H9 (cell line): ENCODE measurements around the gene KLF2. TPM values are rescaled to one million over a fixed set of nuclear protein-coding genes. Genes with fewer than 3 reads are reported as not detected.
"Not testable (repeated sequence)": the region's sequence is repeated elsewhere in the genome, so short reads cannot be mapped to it uniquely, and the experiment has no call there.

Experiments
- DNase-seq: peaks from one replicate; pipeline ENCODE4 v3.0.0-alpha.2; 2017
- H2AFZ ChIP-seq: one replicate; pipeline ENCODE4 v1.6.1; 2013; ENCODE audit warnings: mild to moderate bottlenecking, low read length, control low read depth, moderate library complexity
- H2AK5ac ChIP-seq: 2 replicates; pipeline ENCODE4 v1.6.1; 2013; ENCODE audit warnings: low read length, control low read depth, mixed read lengths; ENCODE audit not compliant: insufficient read length
- H2BK120ac ChIP-seq: one replicate; pipeline ENCODE4 v1.6.1; 2013; ENCODE audit warnings: low read depth, mild to moderate bottlenecking, low read length, control low read depth, inconsistent platforms; ENCODE audit not compliant: poor library complexity, severe bottlenecking
- H2BK12ac ChIP-seq: 2 replicates; pipeline ENCODE4 v1.6.1; 2013; ENCODE audit warnings: low read length, control low read depth, mixed read lengths, low read depth; ENCODE audit not compliant: insufficient read length
- H2BK15ac ChIP-seq: 2 replicates; pipeline ENCODE4 v1.6.1; 2013; ENCODE audit warnings: low read depth, low read length, control low read depth
- H2BK20ac ChIP-seq: one replicate; pipeline ENCODE4 v1.6.1; 2013; ENCODE audit warnings: low read depth, mild to moderate bottlenecking, low read length, control low read depth, inconsistent platforms; ENCODE audit not compliant: poor library complexity, severe bottlenecking
- H2BK5ac ChIP-seq: 2 replicates; pipeline ENCODE4 v1.6.1; 2013; ENCODE audit warnings: low read length, control low read depth, mixed read lengths; ENCODE audit not compliant: insufficient read length
- H3K14ac ChIP-seq: 2 replicates; pipeline ENCODE4 v1.6.1; 2013; ENCODE audit warnings: low read length, control low read depth; ENCODE audit not compliant: insufficient read depth
- H3K18ac ChIP-seq: 2 replicates; pipeline ENCODE4 v1.6.1; 2013; ENCODE audit warnings: low read depth, mild to moderate bottlenecking, mixed read lengths, low read length, control low read depth; ENCODE audit not compliant: insufficient read length
- H3K23ac ChIP-seq: 2 replicates; pipeline ENCODE4 v1.6.1; 2013; ENCODE audit warnings: low read length, control low read depth, mixed read lengths, low read depth; ENCODE audit not compliant: insufficient read length
- H3K23me2 ChIP-seq: 2 replicates; pipeline ENCODE4 v1.6.1; 2013; ENCODE audit warnings: low read depth, mild to moderate bottlenecking, mixed read lengths, low read length, control low read depth; ENCODE audit not compliant: insufficient read length, poor library complexity, severe bottlenecking
- H3K27ac ChIP-seq: 2 replicates; pipeline ENCODE4 v1.5.1; 2013; ENCODE audit warnings: low read length, control low read depth, mixed read lengths, low read depth; ENCODE audit not compliant: insufficient read length
- H3K27me3 ChIP-seq: 2 replicates; pipeline ENCODE4 v1.6.1; 2013; ENCODE audit warnings: low read length, control low read depth, inconsistent platforms; ENCODE audit not compliant: insufficient read depth
- H3K4ac ChIP-seq: 2 replicates; pipeline ENCODE4 v1.6.1; 2013; ENCODE audit warnings: low read depth, mild to moderate bottlenecking, control low read depth, inconsistent platforms, low read length, moderate library complexity
- H3K4me1 ChIP-seq: 2 replicates; pipeline ENCODE4 v1.6.1; 2013; ENCODE audit warnings: low read length, control low read depth, inconsistent platforms; ENCODE audit not compliant: insufficient read depth
- H3K4me2 ChIP-seq: 2 replicates; pipeline ENCODE4 v1.6.1; 2013; ENCODE audit warnings: low read length, control low read depth, mixed read lengths; ENCODE audit not compliant: insufficient read length, insufficient read depth
- H3K56ac ChIP-seq: 2 replicates; pipeline ENCODE4 v1.6.1; 2013; ENCODE audit warnings: low read depth, mild to moderate bottlenecking, mixed read lengths, low read length, control low read depth; ENCODE audit not compliant: insufficient read length
- H3K79me1 ChIP-seq: 2 replicates; pipeline ENCODE4 v1.6.1; 2013; ENCODE audit warnings: low read depth, mild to moderate bottlenecking, moderate library complexity, low read length, control low read depth, inconsistent platforms; ENCODE audit not compliant: insufficient read depth, poor library complexity, severe bottlenecking
- H3K79me2 ChIP-seq: 2 replicates; pipeline ENCODE4 v1.6.1; 2013; ENCODE audit warnings: low read length, control low read depth, inconsistent platforms; ENCODE audit not compliant: insufficient read depth
- H3K9ac ChIP-seq: 2 replicates; pipeline ENCODE4 v1.6.1; 2013; ENCODE audit warnings: low read length, control low read depth, mixed read lengths; ENCODE audit not compliant: insufficient read length; ENCODE audit errors: extremely low read depth
- H3K9me3 ChIP-seq: one replicate; pipeline ENCODE4 v1.6.1; 2013; ENCODE audit warnings: low read depth, low read length, inconsistent platforms; ENCODE audit not compliant: control insufficient read depth
- H3T11ph ChIP-seq: one replicate; pipeline ENCODE4 v1.6.1; 2013; ENCODE audit warnings: mild to moderate bottlenecking, low read length, control low read depth, inconsistent platforms
- H4K20me1 ChIP-seq: one replicate; pipeline ENCODE4 v1.6.1; 2013; ENCODE audit not compliant: control insufficient read depth, insufficient read length, insufficient read depth
- H4K5ac ChIP-seq: 2 replicates; pipeline ENCODE4 v1.6.1; 2013; ENCODE audit warnings: low read depth, mild to moderate bottlenecking, mixed read lengths, low read length, control low read depth; ENCODE audit not compliant: insufficient read length
- H4K8ac ChIP-seq: replicated peaks from 2 replicates; pipeline ENCODE4 v1.6.1; 2013; ENCODE audit warnings: low read length, control low read depth, mixed read lengths, low read depth; ENCODE audit not compliant: insufficient read length
- H4K91ac ChIP-seq: 2 replicates; pipeline ENCODE4 v1.6.1; 2013; ENCODE audit warnings: low read depth, mild to moderate bottlenecking, moderate library complexity, mixed read lengths, low read length, control low read depth; ENCODE audit not compliant: insufficient read length
- H3K27ac Mint-ChIP-seq, 3 experiments: 2 replicates in 2 of 3; 3 replicates in 1 of 3; pipeline ENCODE4 v1.8.0; 2020 to 2021; ENCODE audit warnings: mixed read lengths in 3 of 3, mild to moderate bottlenecking in 1 of 3, moderate library complexity in 1 of 3
- H3K27me3 Mint-ChIP-seq: 2 replicates; pipeline ENCODE4 v1.8.0; 2021; ENCODE audit warnings: low read depth, mild to moderate bottlenecking, moderate library complexity, mixed read lengths
- H3K36me3 Mint-ChIP-seq, 3 experiments: 2 replicates in 2 of 3; 3 replicates in 1 of 3; pipeline ENCODE4 v1.8.0; 2020 to 2021; ENCODE audit warnings: low read depth in 3 of 3, mixed read lengths in 3 of 3; ENCODE audit not compliant: insufficient read depth in 1 of 3
- H3K4me1 Mint-ChIP-seq, 2 experiments: 2 replicates each; pipeline ENCODE4 v1.8.0; 2020; ENCODE audit warnings: mixed read lengths in 2 of 2
- H3K4me3 Mint-ChIP-seq, 2 experiments: 2 replicates in 1 of 2; 3 replicates in 1 of 2; pipeline ENCODE4 v1.8.0; 2020 to 2021; ENCODE audit warnings: mild to moderate bottlenecking in 2 of 2, mixed read lengths in 2 of 2, moderate library complexity in 1 of 2
- H3K9me3 Mint-ChIP-seq, 2 experiments: 2 replicates in 1 of 2; 3 replicates in 1 of 2; pipeline ENCODE4 v1.8.0; 2020; ENCODE audit warnings: mild to moderate bottlenecking in 2 of 2, mixed read lengths in 2 of 2, moderate library complexity in 1 of 2
- WGBS: extraction: QIAGEN DNeasy Blood & Tissue Kit; methylation state at CpG from one replicate; pipeline ENCODE4 v1.1.7; 2013; ENCODE audit warnings: missing lambda C conversion rate, low lambda C conversion rate, mixed read lengths; ENCODE audit not compliant: insufficient read length; ENCODE audit errors: extremely low coverage; 5-methylcytosine and 5-hydroxymethylcytosine counted together
- total RNA-seq: library from RNA; stranded (reverse); gene quantifications from 2 replicates; pipeline ENCODE4 v1.2.1, GENCODE V29; 2021
- TF ChIP-seq, protein P1 (sequence below): fragments of 200-600 bp; sonication (generic); conservative IDR thresholded peaks from 3 replicates; pipeline ENCODE4 v1.8.0; 2021; ENCODE audit warnings: antibody characterized with exemption, mild to moderate bottlenecking

KLF2 gene
- total RNA-seq, 1 experiment from 2014 or later: 0.33 TPM

- Histone ChIP-seq H2AFZ (no peak overlapping the region), H4K8ac (no peak overlapping the region)
- no peaks in the 10 kb centered on the region for H3K9me3 Mint-ChIP-seq
Measured at GRCh38 chr19:16345457-16345856, 20.8 kb downstream of the KLF2 start.

GRCh38 chr19:16347099-16347498, 22.5 kb downstream of the KLF2 start:
- not testable (repeated sequence) for H3K4me3 Mint-ChIP-seq, H3K27ac Mint-ChIP-seq, H2BK5ac ChIP-seq, H3K56ac ChIP-seq, H4K91ac ChIP-seq, H3K18ac ChIP-seq, H3K4me1 ChIP-seq, H3K4me1 Mint-ChIP-seq, H2AFZ ChIP-seq, H3K79me1 ChIP-seq, H3K9ac ChIP-seq, H2BK120ac ChIP-seq, H3K27me3 Mint-ChIP-seq, H3K4me2 ChIP-seq, H2BK20ac ChIP-seq, H3K36me3 Mint-ChIP-seq, H3K23me2 ChIP-seq, H4K5ac ChIP-seq, H3K27me3 ChIP-seq, H2BK15ac ChIP-seq, H4K20me1 ChIP-seq, H3K9me3 Mint-ChIP-seq, DNase-seq, H2AK5ac ChIP-seq, H4K8ac ChIP-seq, H2BK12ac ChIP-seq, H3K79me2 ChIP-seq, H3K27ac ChIP-seq, H3K23ac ChIP-seq, H3T11ph ChIP-seq, H3K4ac ChIP-seq, H3K9me3 ChIP-seq, H3K14ac ChIP-seq
- no CpG with 5 or more reads among the region's 4 CpGs for WGBS

More at GRCh38 chr19:16345457-16345856, 20.8 kb downstream of the KLF2 start:
- H2BK12ac ChIP-seq: no peak overlapping the region
- H3K27me3 Mint-ChIP-seq: peaks cover 2% of the 10 kb centered on the region
- no peak overlapping the region for H3K9ac ChIP-seq
- no peak overlapping the region for H2AK5ac ChIP-seq
- H3K9me3 ChIP-seq: no peaks in the 10 kb centered on the region
- no peak overlapping the region for H2BK15ac ChIP-seq
- H3K18ac ChIP-seq: no peak overlapping the region
- no peak overlapping the region for H3K23ac ChIP-seq
- no peaks in the 10 kb centered on the region for H3K4me1 Mint-ChIP-seq
- no peak overlapping the region for H4K5ac ChIP-seq
- no peak overlapping the region for H4K91ac ChIP-seq
- no peak overlapping the region for H2BK20ac ChIP-seq
- H3K23me2 ChIP-seq: no peaks in the 10 kb centered on the region
- H3K27ac ChIP-seq: no peak overlapping the region
- no peak overlapping the region for H3K4me3 Mint-ChIP-seq
- H3K4me2 ChIP-seq: no peak overlapping the region
- TF ChIP-seq, protein P1, sequence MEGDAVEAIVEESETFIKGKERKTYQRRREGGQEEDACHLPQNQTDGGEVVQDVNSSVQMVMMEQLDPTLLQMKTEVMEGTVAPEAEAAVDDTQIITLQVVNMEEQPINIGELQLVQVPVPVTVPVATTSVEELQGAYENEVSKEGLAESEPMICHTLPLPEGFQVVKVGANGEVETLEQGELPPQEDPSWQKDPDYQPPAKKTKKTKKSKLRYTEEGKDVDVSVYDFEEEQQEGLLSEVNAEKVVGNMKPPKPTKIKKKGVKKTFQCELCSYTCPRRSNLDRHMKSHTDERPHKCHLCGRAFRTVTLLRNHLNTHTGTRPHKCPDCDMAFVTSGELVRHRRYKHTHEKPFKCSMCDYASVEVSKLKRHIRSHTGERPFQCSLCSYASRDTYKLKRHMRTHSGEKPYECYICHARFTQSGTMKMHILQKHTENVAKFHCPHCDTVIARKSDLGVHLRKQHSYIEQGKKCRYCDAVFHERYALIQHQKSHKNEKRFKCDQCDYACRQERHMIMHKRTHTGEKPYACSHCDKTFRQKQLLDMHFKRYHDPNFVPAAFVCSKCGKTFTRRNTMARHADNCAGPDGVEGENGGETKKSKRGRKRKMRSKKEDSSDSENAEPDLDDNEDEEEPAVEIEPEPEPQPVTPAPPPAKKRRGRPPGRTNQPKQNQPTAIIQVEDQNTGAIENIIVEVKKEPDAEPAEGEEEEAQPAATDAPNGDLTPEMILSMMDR: no peak
- no peak overlapping the region for H3T11ph ChIP-seq
- no peaks in the 10 kb centered on the region for H3K79me2 ChIP-seq
- no peak overlapping the region for H3K56ac ChIP-seq
- H4K20me1 ChIP-seq: no peaks in the 10 kb centered on the region
- no peaks in the 10 kb centered on the region for H3K79me1 ChIP-seq
- no peaks in the 10 kb centered on the region for H3K4me1 ChIP-seq
- no peak overlapping the region for H3K14ac ChIP-seq
- H3K36me3 Mint-ChIP-seq: no peaks in the 10 kb centered on the region; a peak in 1 of 7 replicates
- WGBS: no CpG with 5 or more reads among the region's 4 CpGs
- no peak overlapping the region for H3K4ac ChIP-seq
- no peaks in the 10 kb centered on the region for H3K27me3 ChIP-seq
- DNase-seq: no peak
- H2BK5ac ChIP-seq: no peak overlapping the region
- H3K27ac Mint-ChIP-seq: no peak overlapping the region
- no peak overlapping the region for H2BK120ac ChIP-seq
